Left kidney (tissue), 2 donors: ENCODE measurements around the gene RASD2. TPM values are rescaled to one million over a fixed set of nuclear protein-coding genes. Genes with fewer than 3 reads are reported as not detected.
A peak's percentile ranks its signal among the peaks of the same experiment; 100 is the strongest.

Source experiments
- DNase-seq: peaks from one replicate; pipeline ENCODE4 v3.0.0-alpha.2; 2013
- polyA plus RNA-seq: library from polyadenylated mRNA; unstranded; fragments of 120-200 nt; gene quantifications from one replicate; pipeline ENCODE4 v1.2.1, GENCODE V29; 2013; ENCODE audit not compliant: insufficient read length

RASD2 gene
- polyA plus RNA-seq, 1 donor = 1.5 TPM

- DNase-seq = no peak
Observed at GRCh38 chr22:35559354-35560005, 18.8 kb downstream of the RASD2 start.

GRCh38 chr22:35560366-35560765 is 19.7 kb downstream of the RASD2 start:
- no peak for DNase-seq

GRCh38 chr22:35560824-35561223 is 20.2 kb downstream of the RASD2 start:
- no peak for DNase-seq

- no peak for DNase-seq
Observed at GRCh38 chr22:35561796-35562526, 21.3 kb downstream of the RASD2 start.

- no peak for DNase-seq
Observed at GRCh38 chr22:35563211-35563610, 22.6 kb downstream of the RASD2 start.

GRCh38 chr22:35564975-35565867 is 24.6 kb downstream of the RASD2 start:
- no peak for DNase-seq

GRCh38 chr22:35567351-35568141 is 26.9 kb downstream of the RASD2 start:
- DNase-seq = peak; percentile 49

- no peak for DNase-seq
Observed at GRCh38 chr22:35568751-35569739, 28.4 kb downstream of the RASD2 start.

GRCh38 chr22:35569916-35570315 is 29.3 kb downstream of the RASD2 start:
- no peak for DNase-seq

GRCh38 chr22:35570686-35571194 is 30.1 kb downstream of the RASD2 start:
- no peak for DNase-seq

GRCh38 chr22:35572556-35572955 is 31.9 kb downstream of the RASD2 start:
- DNase-seq = no peak

- DNase-seq = no peak
Observed at GRCh38 chr22:35575116-35575748, 34.6 kb downstream of the RASD2 start.

- DNase-seq = no peak
Observed at GRCh38 chr22:35576671-35577070, 36.0 kb downstream of the RASD2 start.

- no peak for DNase-seq
Observed at GRCh38 chr22:35577799-35578659, 37.4 kb downstream of the RASD2 start.

- DNase-seq = no peak
Observed at GRCh38 chr22:35578836-35579575, 38.4 kb downstream of the RASD2 start.

GRCh38 chr22:35580351-35581022 is 39.9 kb downstream of the RASD2 start:
- DNase-seq = no peak

GRCh38 chr22:35581023-35581413 is 40.4 kb downstream of the RASD2 start:
- DNase-seq = no peak
